HG02759 (cell line): Measurements from ENCODE around the gene CMIP.
"Not testable (repeated sequence)": the region's sequence is repeated elsewhere in the genome, so short reads cannot be mapped to it uniquely, and the experiment has no call there.

Source experiments
- ATAC-seq: cut with Tn5 transposase; IDR thresholded peaks from one replicate; pipeline ENCODE4 v1.9.1; 2021; ENCODE audit warnings: mild to moderate bottlenecking, moderate library complexity; ENCODE audit not compliant: unreplicated experiment

CMIP gene

GRCh38 chr16:81514041-81514559 lies 69.5 kb downstream of the CMIP start:
- ATAC-seq: peak; percentile 83

GRCh38 chr16:81514568-81515258 lies 70.1 kb downstream of the CMIP start:
- ATAC-seq: no peak

- ATAC-seq: no peak
Observed at GRCh38 chr16:81515281-81515680, 70.7 kb downstream of the CMIP start.

- no peak for ATAC-seq
Observed at GRCh38 chr16:81515721-81516120, 71.1 kb downstream of the CMIP start.

- ATAC-seq: no peak
Observed at GRCh38 chr16:81516478-81517149, 72.0 kb downstream of the CMIP start.

- no peak for ATAC-seq
Observed at GRCh38 chr16:81517150-81517499, 72.5 kb downstream of the CMIP start.

- no peak for ATAC-seq
Observed at GRCh38 chr16:81517629-81518438, 73.2 kb downstream of the CMIP start.

GRCh38 chr16:81518439-81518757 lies 73.8 kb downstream of the CMIP start:
- ATAC-seq: no peak

GRCh38 chr16:81519301-81520150 lies 74.9 kb downstream of the CMIP start:
- no peak for ATAC-seq

GRCh38 chr16:81520151-81520470 lies 75.5 kb downstream of the CMIP start:
- no peak for ATAC-seq

GRCh38 chr16:81520560-81521135 lies 76.0 kb downstream of the CMIP start:
- no peak for ATAC-seq

GRCh38 chr16:81521141-81521626 lies 76.6 kb downstream of the CMIP start:
- ATAC-seq: no peak

GRCh38 chr16:81522108-81522701 lies 77.6 kb downstream of the CMIP start:
- ATAC-seq: no peak

- ATAC-seq: not testable (repeated sequence)
Observed at GRCh38 chr16:81522851-81523250, 78.2 kb downstream of the CMIP start.

- ATAC-seq: no peak
Observed at GRCh38 chr16:81523387-81524115, 78.9 kb downstream of the CMIP start.

GRCh38 chr16:81524382-81524781 lies 79.8 kb downstream of the CMIP start:
- ATAC-seq: no peak

GRCh38 chr16:81524885-81525284 lies 80.3 kb downstream of the CMIP start:
- not testable (repeated sequence) for ATAC-seq

- no peak for ATAC-seq
Observed at GRCh38 chr16:81526199-81526598, 81.6 kb downstream of the CMIP start.

GRCh38 chr16:81526935-81527334 lies 82.3 kb downstream of the CMIP start:
- no peak for ATAC-seq
